Mucosa of descending colon (tissue), 3 donors: ENCODE results near the gene HTT. TPM values are rescaled to one million over a fixed set of nuclear protein-coding genes. Genes with fewer than 3 reads are reported as not detected.
A peak's percentile ranks its signal among the peaks of the same experiment; 100 is the strongest.

Experiments used
- ATAC-seq: fragments of 200-7000 bp; cut with Tn5 transposase; one replicate; pipeline ENCODE4 v1.9.1; 2020; ENCODE audit warnings: mild to moderate bottlenecking, moderate library complexity
- DNase-seq, 3 donors: peaks; one replicate each; pipeline ENCODE4 v3.0.0-alpha.2; 2020
- H3K36me3 ChIP-seq: fragments of 200-600 bp; one replicate; pipeline ENCODE4 v1.8.0; 2021; ENCODE audit warnings: low read depth, mild to moderate bottlenecking
- H3K4me1 ChIP-seq: fragments of 200-600 bp; one replicate; pipeline ENCODE4 v1.8.0; 2021; ENCODE audit warnings: low read depth, mild to moderate bottlenecking
- H3K4me3 ChIP-seq: fragments of 200-600 bp; one replicate; pipeline ENCODE4 v1.8.0; 2021; ENCODE audit warnings: mild to moderate bottlenecking
- H3K9me3 ChIP-seq: fragments of 200-600 bp; one replicate; pipeline ENCODE4 v1.8.0; 2021; ENCODE audit warnings: mild to moderate bottlenecking
- CTCF ChIP-seq: fragments of 200-600 bp; IDR thresholded peaks from one replicate; pipeline ENCODE4 v1.8.0; 2022; ENCODE audit warnings: antibody characterized with exemption, mild to moderate bottlenecking
- intact Hi-C, 2 donors: fragments of 100-400 bp; cut with DNase I in 1 of 2; cut with micrococcal nuclease in 1 of 2; formaldehyde crosslinking; loops; one replicate each; pipeline versions ENCODE4 v1.11.0 to v1.11.1; 2022; cut with DNase I, micrococcal nuclease
- total RNA-seq, 3 donors: library from RNA; stranded (reverse); fragmentation: NEBNext Ultra II Directional in 2 of 3; extraction: Animal tissue kit (Norgen Biotek cat#: 25700) in 2 of 3; gene quantifications; one replicate each; pipeline versions ENCODE4 v1.2.1 to v1.2.4, GENCODE V29; 2021 to 2023
- donor health status: DM: no; HTN: no; CAD: no; lungs with moderate emphysema.
- donor health status: DM: no; HTN: no; CAD: no.
- donor health status: DM: no; HTN: yes; CAD: no.

The HTT gene
- total RNA-seq, 3 donors from 2014 or later, result 51.3 to 71.8 (median 67.5) TPM

- H3K9me3 ChIP-seq, result no peaks in the 10 kb centered on the region
- H3K4me3 ChIP-seq, result no peak overlapping the region
- no peaks in the 10 kb centered on the region for H3K36me3 ChIP-seq
- ATAC-seq (no peak), DNase-seq (peak in 1 of 3 donors; percentile 47)
- intact Hi-C loops, result no loop called here
- peaks cover 8% of the 10 kb centered on the region for H3K4me1 ChIP-seq
- no peak for TF ChIP-seq CTCF
Observed at GRCh38 chr4:3037957-3038461, 36.5 kb upstream of the HTT start.

GRCh38 chr4:3039706-3040366 is 34.6 kb upstream of the HTT start:
- intact Hi-C loops, result no loop called here
- no peak for ATAC-seq
- no peak overlapping the region for H3K4me3 ChIP-seq

GRCh38 chr4:3040452-3041191 is 33.9 kb upstream of the HTT start:
- ATAC-seq, result no peak
- TF ChIP-seq CTCF, result no peak
- H3K36me3 ChIP-seq, result no peaks in the 10 kb centered on the region
- DNase-seq, result peak in 1 of 3 donors; percentile 13
- intact Hi-C loops, result no loop called here
- peaks cover 8% of the 10 kb centered on the region for H3K4me1 ChIP-seq
- no peak overlapping the region for H3K4me3 ChIP-seq
- H3K9me3 ChIP-seq, result no peaks in the 10 kb centered on the region

More at GRCh38 chr4:3039706-3040366, 34.6 kb upstream of the HTT start:
- no peak for TF ChIP-seq CTCF
- Histone ChIP-seq H3K9me3 (no peaks in the 10 kb centered on the region), H3K36me3 (no peaks in the 10 kb centered on the region), H3K4me1 (peaks cover 8% of the 10 kb centered on the region)
- DNase-seq, result no peak

- ATAC-seq (peak; percentile 85), DNase-seq (peak; percentile 64 to 79 (median 79))
- intact Hi-C loops, result no loop called here
Observed at GRCh38 chr4:3041192-3042142, 33.0 kb upstream of the HTT start.

More at GRCh38 chr4:3041192-3042142, 33.0 kb upstream of the HTT start:
- no peak for TF ChIP-seq CTCF
- no peak overlapping the region for H3K4me3 ChIP-seq
- H3K36me3 ChIP-seq, result no peaks in the 10 kb centered on the region
- peaks cover 8% of the 10 kb centered on the region for H3K4me1 ChIP-seq
- no peaks in the 10 kb centered on the region for H3K9me3 ChIP-seq
